Upper lobe of left lung (tissue), 4 donors: ENCODE data around the gene TMEM132D.

Experiments
- EP300 ChIP-seq, 4 donors: sonication (generic); formaldehyde crosslinking; IDR thresholded peaks; one replicate each; pipeline ENCODE4 v1.5.1; 2017; ENCODE audit warnings: antibody characterized with exemption in 4 of 4, control low read depth in 2 of 4
- TF ChIP-seq, protein P1 (sequence below), 6 experiments: fragments of 450-650 bp in 4 of 6; fragments of 200-600 bp in 2 of 6; sonication (generic) in 2 of 6; IDR thresholded peaks; one replicate each; pipeline ENCODE4 v1.5.1; 2016 to 2019; ENCODE audit warnings: antibody characterized with exemption in 6 of 6

DNA sequence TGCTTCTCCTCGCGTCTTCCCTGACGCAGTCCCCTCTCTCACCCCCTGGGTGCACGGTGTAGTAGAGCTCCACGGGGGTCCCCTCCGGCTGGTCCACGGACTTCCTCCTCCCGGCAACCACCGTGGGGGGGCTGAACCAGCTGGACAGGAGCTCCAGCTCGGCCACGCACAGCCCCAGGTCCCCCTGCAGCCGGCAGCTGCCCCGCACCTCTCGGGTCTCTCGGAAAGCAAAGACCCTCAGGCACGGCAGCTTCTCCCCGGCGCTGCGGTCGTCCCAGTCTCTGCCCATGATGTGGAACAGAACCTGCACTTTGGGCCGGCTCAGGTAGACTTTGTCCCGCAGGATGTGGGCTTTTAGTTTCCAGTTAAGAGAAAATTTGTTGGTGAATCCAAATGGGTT lies 203.8 kb downstream of the TMEM132D start:
- TF ChIP-seq, protein P1, sequence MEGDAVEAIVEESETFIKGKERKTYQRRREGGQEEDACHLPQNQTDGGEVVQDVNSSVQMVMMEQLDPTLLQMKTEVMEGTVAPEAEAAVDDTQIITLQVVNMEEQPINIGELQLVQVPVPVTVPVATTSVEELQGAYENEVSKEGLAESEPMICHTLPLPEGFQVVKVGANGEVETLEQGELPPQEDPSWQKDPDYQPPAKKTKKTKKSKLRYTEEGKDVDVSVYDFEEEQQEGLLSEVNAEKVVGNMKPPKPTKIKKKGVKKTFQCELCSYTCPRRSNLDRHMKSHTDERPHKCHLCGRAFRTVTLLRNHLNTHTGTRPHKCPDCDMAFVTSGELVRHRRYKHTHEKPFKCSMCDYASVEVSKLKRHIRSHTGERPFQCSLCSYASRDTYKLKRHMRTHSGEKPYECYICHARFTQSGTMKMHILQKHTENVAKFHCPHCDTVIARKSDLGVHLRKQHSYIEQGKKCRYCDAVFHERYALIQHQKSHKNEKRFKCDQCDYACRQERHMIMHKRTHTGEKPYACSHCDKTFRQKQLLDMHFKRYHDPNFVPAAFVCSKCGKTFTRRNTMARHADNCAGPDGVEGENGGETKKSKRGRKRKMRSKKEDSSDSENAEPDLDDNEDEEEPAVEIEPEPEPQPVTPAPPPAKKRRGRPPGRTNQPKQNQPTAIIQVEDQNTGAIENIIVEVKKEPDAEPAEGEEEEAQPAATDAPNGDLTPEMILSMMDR (IDR thresholded peaks at IDR 0.05), result no peak
- no peak for TF ChIP-seq EP300 (IDR thresholded peaks at IDR 0.05)
